ENCODE data around the gene ANKRD62. TPM values are rescaled to one million over a fixed set of nuclear protein-coding genes. Genes with fewer than 3 reads are reported as not detected.

The ANKRD62 gene
- not detected in 2 replicates for total RNA-seq

GRCh38 chr18:12093520-12094257, at the start of gene ANKRD62:
Gene ANKRD62, plus strand, starts transcription at chr18:12093843. Its CDS starts 175 bp downstream, at chr18:12094018.

Other genes starting within 250 kb of the ANKRD62 start
- 47.5 and 50.7 TPM in 2 replicates for gene CHMP1B, start 242.4 kb upstream of the ANKRD62 start, total RNA-seq
- gene MPPE1, start 185.5 kb upstream of the ANKRD62 start, total RNA-seq: 25.9 and 37.7 TPM in 2 replicates
- gene IMPA2, start 112.3 kb upstream of the ANKRD62 start, total RNA-seq: 1.2 and 3.9 TPM in 2 replicates
- gene CIDEA, start 160.5 kb downstream of the ANKRD62 start, total RNA-seq: 0.23 TPM in 1 of 2 replicates, not detected in the other
- gene TUBB6, start 214.4 kb downstream of the ANKRD62 start, total RNA-seq: 411 and 1,268 TPM in 2 replicates

Data from smooth muscle cell of the umbilical artery (primary cell).